ENCODE measurements around the gene KIAA1549. TPM values are rescaled to one million over a fixed set of nuclear protein-coding genes. Genes with fewer than 3 reads are reported as not detected.

The KIAA1549 gene
- total RNA-seq, 4 donors from 2014 or later: 1.6 to 5.0 (median 3.3) TPM

DNA sequence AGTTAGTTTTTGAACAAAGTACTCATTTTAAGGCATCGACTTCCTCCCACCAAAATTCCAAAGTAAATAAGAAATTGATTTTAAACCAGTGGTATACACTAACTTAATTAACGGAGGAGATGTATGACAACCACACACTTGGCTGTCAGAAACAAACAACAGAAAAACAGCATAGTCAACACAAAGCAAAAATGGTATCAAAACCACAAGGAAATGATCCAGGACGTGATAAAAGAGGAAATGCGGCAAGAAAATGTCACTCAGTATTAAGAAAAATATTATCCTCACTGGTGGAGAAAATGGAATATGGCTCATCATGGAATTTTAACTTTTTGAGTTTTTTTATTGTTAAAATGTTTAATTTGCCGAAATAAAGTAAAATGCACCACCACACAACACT is 17.5 kb downstream of the KIAA1549 start:
- no peak for TF ChIP-seq POLR2A (IDR thresholded peaks at IDR 0.05)
- TF ChIP-seq, protein P1, sequence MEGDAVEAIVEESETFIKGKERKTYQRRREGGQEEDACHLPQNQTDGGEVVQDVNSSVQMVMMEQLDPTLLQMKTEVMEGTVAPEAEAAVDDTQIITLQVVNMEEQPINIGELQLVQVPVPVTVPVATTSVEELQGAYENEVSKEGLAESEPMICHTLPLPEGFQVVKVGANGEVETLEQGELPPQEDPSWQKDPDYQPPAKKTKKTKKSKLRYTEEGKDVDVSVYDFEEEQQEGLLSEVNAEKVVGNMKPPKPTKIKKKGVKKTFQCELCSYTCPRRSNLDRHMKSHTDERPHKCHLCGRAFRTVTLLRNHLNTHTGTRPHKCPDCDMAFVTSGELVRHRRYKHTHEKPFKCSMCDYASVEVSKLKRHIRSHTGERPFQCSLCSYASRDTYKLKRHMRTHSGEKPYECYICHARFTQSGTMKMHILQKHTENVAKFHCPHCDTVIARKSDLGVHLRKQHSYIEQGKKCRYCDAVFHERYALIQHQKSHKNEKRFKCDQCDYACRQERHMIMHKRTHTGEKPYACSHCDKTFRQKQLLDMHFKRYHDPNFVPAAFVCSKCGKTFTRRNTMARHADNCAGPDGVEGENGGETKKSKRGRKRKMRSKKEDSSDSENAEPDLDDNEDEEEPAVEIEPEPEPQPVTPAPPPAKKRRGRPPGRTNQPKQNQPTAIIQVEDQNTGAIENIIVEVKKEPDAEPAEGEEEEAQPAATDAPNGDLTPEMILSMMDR (IDR thresholded peaks at IDR 0.05): no peak
- Histone ChIP-seq H3K36me3 (no peaks in the 10 kb centered on the region), H3K27me3 (no peaks in the 10 kb centered on the region), H3K9me3 (no peaks in the 10 kb centered on the region), H3K4me3 (no peak overlapping the region), H3K27ac (no peak overlapping the region), H3K4me1 (peaks cover 0 to 9% (median 0%) of the 10 kb centered on the region in 4 donors)
- DNase-seq: no peak

DNA sequence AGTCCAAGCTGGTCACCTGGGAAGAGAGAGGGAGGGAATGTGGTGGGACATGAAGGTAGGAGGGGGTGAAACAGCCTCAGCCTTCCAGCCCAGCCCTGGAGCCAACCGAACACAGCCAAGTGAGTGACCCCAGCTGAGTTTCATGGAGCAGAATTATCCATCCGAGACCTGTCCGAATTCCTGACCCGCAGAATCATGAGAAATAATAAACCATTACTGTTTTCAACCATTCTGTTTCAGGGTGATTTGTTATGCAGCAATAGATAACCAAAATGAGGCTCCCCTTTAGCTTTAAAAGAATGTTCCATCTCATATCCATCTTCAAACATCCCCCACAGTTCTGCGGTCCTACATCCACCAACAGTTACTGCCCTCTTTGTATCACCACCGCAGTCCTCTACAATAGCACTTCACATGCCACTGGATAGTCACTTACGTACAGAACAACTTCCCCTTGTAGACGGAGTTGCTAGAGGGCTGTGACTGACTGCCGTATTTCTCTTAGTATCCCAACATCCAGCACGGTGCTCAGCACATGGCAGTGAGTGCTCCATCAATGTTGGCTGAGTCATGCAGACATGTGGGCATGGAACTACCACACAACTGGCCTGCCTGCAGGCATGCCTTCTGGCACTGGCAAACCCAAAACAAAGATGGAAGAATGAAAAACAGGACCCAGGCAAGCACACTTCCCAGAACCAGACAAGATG is 18.5 kb downstream of the KIAA1549 start:
- Histone ChIP-seq H3K4me1 (peaks cover 0 to 9% (median 0%) of the 10 kb centered on the region in 4 donors), H3K4me3 (no peak overlapping the region), H3K36me3 (no peaks in the 10 kb centered on the region), H3K27ac (no peak overlapping the region), H3K27me3 (no peaks in the 10 kb centered on the region), H3K9me3 (no peaks in the 10 kb centered on the region)
- TF ChIP-seq POLR2A (IDR thresholded peaks at IDR 0.05): no peak
- TF ChIP-seq, protein P1 (IDR thresholded peaks at IDR 0.05): no peak
- peak in 1 of 3 donors; percentile 19 for DNase-seq

GRCh38 chr7:138961159-138961558 is 20.0 kb downstream of the KIAA1549 start:
- TF ChIP-seq POLR2A (IDR thresholded peaks at IDR 0.05): no peak
- TF ChIP-seq, protein P1 (IDR thresholded peaks at IDR 0.05): no peak
- DNase-seq: peak in 1 of 3 donors; percentile 69
- peak overlapping the region in 1 of 4 donors; percentile 22 for H3K4me3 ChIP-seq
- peak overlapping the region in 2 of 4 donors; percentile 33 to 41 for H3K27ac ChIP-seq
- peaks cover 0 to 9% (median 0%) of the 10 kb centered on the region in 4 donors for H3K4me1 ChIP-seq
- H3K36me3 ChIP-seq: no peaks in the 10 kb centered on the region
- H3K9me3 ChIP-seq: no peaks in the 10 kb centered on the region
- no peaks in the 10 kb centered on the region for H3K27me3 ChIP-seq

- no peak overlapping the region for H3K27ac ChIP-seq
- TF ChIP-seq POLR2A (IDR thresholded peaks at IDR 0.05): no peak
- TF ChIP-seq, protein P1 (IDR thresholded peaks at IDR 0.05): no peak
- no peak for DNase-seq
- H3K36me3 ChIP-seq: no peaks in the 10 kb centered on the region
- H3K9me3 ChIP-seq: no peaks in the 10 kb centered on the region
- peaks cover 0 to 9% (median 0%) of the 10 kb centered on the region in 4 donors for H3K4me1 ChIP-seq
- no peaks in the 10 kb centered on the region for H3K27me3 ChIP-seq
- H3K4me3 ChIP-seq: no peak overlapping the region
Observed at GRCh38 chr7:138958391-138958956, 22.7 kb downstream of the KIAA1549 start.

GRCh38 chr7:138957753-138958390 is 23.3 kb downstream of the KIAA1549 start:
- H3K27ac ChIP-seq: no peak overlapping the region
- DNase-seq: no peak

More at GRCh38 chr7:138957753-138958390, 23.3 kb downstream of the KIAA1549 start:
- Histone ChIP-seq H3K36me3 (no peaks in the 10 kb centered on the region), H3K4me3 (no peak overlapping the region), H3K4me1 (peaks cover 0 to 9% (median 0%) of the 10 kb centered on the region in 4 donors), H3K9me3 (no peaks in the 10 kb centered on the region), H3K27me3 (no peaks in the 10 kb centered on the region)
- TF ChIP-seq, protein P1 (IDR thresholded peaks at IDR 0.05): no peak
- TF ChIP-seq POLR2A (IDR thresholded peaks at IDR 0.05): no peak

Data from Peyer's patch (tissue), 4 donors.